ENCODE data around the gene CCDC15.
"Not testable (repeated sequence)": the region's sequence is repeated elsewhere in the genome, so short reads cannot be mapped to it uniquely, and the experiment has no call there.

The CCDC15 gene

GRCh38 chr11:125055107-125055715, 101.2 kb downstream of the CCDC15 start:
- Histone ChIP-seq H3K27me3 (ENCODE audit: insufficient read depth, low read length) (no peaks in the 10 kb centered on the region), H3K4me3 (ENCODE audit: low read depth, low read length) (no peak overlapping the region), H3K36me3 (ENCODE audit: insufficient read depth, low read length) (no peaks in the 10 kb centered on the region), H3K79me2 (ENCODE audit: control insufficient read depth, insufficient read depth, low read length, unreplicated experiment) (no peaks in the 10 kb centered on the region), H2AFZ (ENCODE audit: low read length, unreplicated experiment) (no peak overlapping the region), H3K4me1 (ENCODE audit: control insufficient read depth, insufficient read depth, low read length, unreplicated experiment) (no peaks in the 10 kb centered on the region), H3K27ac (ENCODE audit: low read depth, low read length) (no peak overlapping the region)

DNA sequence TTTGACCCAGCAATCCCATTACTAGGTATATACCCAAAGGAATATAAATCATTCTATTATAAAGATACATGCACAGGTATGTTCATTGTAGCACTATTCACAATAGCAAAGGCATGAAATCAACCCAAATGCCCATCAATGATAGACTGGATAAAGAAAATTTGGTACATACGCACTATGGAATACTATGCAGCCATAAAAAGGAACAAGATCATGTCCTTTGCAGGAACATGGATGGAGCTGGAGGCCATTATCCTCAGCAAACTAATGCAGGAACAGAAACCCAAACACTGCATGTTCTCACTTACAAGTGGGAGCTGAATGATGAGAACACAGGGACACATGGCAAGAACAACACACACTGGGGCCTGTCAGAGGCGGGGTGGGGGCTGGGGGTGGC, 102.1 kb downstream of the CCDC15 start:
- not testable (repeated sequence) for H2AFZ ChIP-seq (ENCODE audit: low read length, unreplicated experiment); H3K36me3 ChIP-seq (ENCODE audit: insufficient read depth, low read length); H3K4me3 ChIP-seq (ENCODE audit: low read depth, low read length); H3K79me2 ChIP-seq (ENCODE audit: control insufficient read depth, insufficient read depth, low read length, unreplicated experiment); H3K27ac ChIP-seq (ENCODE audit: low read depth, low read length); H3K27me3 ChIP-seq (ENCODE audit: insufficient read depth, low read length); H3K4me1 ChIP-seq (ENCODE audit: control insufficient read depth, insufficient read depth, low read length, unreplicated experiment)

DNA sequence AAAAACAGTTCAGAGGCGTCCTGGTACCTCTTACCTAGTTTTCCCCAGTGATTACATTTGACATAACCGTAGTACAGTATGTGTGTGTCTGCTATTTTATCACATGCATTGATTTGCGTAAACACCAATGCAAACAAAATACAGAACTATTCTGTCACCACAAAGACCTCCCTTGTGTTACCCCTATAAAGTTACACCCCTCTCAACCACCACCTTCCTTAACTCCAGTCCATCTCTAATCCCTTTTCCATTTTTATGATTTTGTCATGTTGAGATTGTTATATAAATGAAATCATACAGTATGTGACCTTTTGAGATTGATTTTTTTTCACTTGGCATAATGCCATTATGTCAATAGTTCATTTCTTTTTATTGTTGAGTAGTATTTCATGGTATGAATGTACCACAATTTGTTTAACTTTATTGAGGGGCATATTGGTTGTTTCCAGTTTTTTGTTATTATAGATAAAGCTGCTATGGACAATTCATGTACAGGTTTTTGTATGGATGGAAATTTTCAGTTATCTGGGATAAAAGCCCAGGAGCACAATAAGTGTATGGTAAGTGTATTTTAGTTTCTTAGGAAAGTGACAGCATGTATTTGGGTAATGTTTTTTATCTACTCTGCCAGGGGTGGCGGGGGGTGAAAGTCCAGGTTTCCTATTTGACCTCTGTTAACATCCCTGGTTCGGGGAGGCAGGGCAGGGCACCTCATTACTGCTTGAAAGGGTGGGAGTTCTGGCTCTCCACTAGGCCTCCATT, 103.1 kb downstream of the CCDC15 start:
- Histone ChIP-seq H3K4me3 (ENCODE audit: low read depth, low read length) (no peak overlapping the region), H3K4me1 (ENCODE audit: control insufficient read depth, insufficient read depth, low read length, unreplicated experiment) (no peaks in the 10 kb centered on the region), H3K79me2 (ENCODE audit: control insufficient read depth, insufficient read depth, low read length, unreplicated experiment) (no peaks in the 10 kb centered on the region), H3K27me3 (ENCODE audit: insufficient read depth, low read length) (no peaks in the 10 kb centered on the region), H3K27ac (ENCODE audit: low read depth, low read length) (no peak overlapping the region), H2AFZ (ENCODE audit: low read length, unreplicated experiment) (no peak overlapping the region), H3K36me3 (ENCODE audit: insufficient read depth, low read length) (no peaks in the 10 kb centered on the region)

DNA sequence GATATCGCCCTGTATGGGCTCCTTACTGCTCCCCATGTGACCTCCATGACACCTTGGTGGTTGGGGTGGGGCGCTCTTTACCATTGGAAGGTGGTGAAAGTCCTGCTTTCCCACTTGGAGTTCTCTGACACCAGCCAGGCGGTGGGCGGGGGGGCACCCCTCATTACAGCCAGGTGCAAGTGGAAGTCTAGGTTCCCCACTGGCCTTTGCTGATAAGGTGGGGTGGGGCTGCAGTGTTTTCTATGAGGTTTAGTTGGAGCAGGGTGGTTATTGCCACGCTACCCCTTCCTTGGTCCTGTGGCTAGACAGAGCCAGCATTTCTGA, 103.7 kb downstream of the CCDC15 start:
- Histone ChIP-seq H3K27ac (ENCODE audit: low read depth, low read length) (no peak overlapping the region), H3K4me3 (ENCODE audit: low read depth, low read length) (no peak overlapping the region), H3K79me2 (ENCODE audit: control insufficient read depth, insufficient read depth, low read length, unreplicated experiment) (no peaks in the 10 kb centered on the region), H3K27me3 (ENCODE audit: insufficient read depth, low read length) (no peaks in the 10 kb centered on the region), H3K36me3 (ENCODE audit: insufficient read depth, low read length) (no peaks in the 10 kb centered on the region), H2AFZ (ENCODE audit: low read length, unreplicated experiment) (no peak overlapping the region), H3K4me1 (ENCODE audit: control insufficient read depth, insufficient read depth, low read length, unreplicated experiment) (peaks cover 3% of the 10 kb centered on the region)

DNA sequence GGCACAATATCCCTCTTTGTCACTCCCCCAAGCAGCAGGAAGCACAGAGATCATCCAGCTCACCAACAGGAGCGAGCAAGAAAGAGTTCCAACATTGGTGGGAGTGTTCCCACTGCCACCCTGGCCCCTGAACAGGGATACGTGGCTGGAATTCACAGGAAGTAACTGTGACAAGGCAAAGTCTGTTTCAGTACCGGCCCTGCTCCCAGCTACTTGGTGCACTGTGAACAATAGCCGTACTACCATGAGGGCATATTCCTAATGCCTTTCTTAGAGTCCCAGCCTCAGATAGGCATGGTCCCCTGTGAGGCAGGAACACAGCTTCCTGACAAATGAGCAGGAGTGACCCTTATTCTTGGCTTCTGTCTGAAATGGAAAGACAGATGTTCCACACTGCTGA, 107.3 kb downstream of the CCDC15 start:
- Histone ChIP-seq H3K4me3 (ENCODE audit: low read depth, low read length) (no peak overlapping the region), H3K4me1 (ENCODE audit: control insufficient read depth, insufficient read depth, low read length, unreplicated experiment) (peaks cover 3% of the 10 kb centered on the region), H2AFZ (ENCODE audit: low read length, unreplicated experiment) (no peak overlapping the region), H3K27me3 (ENCODE audit: insufficient read depth, low read length) (no peaks in the 10 kb centered on the region), H3K36me3 (ENCODE audit: insufficient read depth, low read length) (no peaks in the 10 kb centered on the region), H3K79me2 (ENCODE audit: control insufficient read depth, insufficient read depth, low read length, unreplicated experiment) (peaks cover 3% of the 10 kb centered on the region), H3K27ac (ENCODE audit: low read depth, low read length) (no peak overlapping the region)

- Histone ChIP-seq H3K36me3 (ENCODE audit: insufficient read depth, low read length) (no peaks in the 10 kb centered on the region), H2AFZ (ENCODE audit: low read length, unreplicated experiment) (peak overlapping the region; percentile 81), H3K79me2 (ENCODE audit: control insufficient read depth, insufficient read depth, low read length, unreplicated experiment) (peaks cover 3% of the 10 kb centered on the region), H3K4me3 (ENCODE audit: low read depth, low read length) (peak overlapping the region; percentile 95), H3K4me1 (ENCODE audit: control insufficient read depth, insufficient read depth, low read length, unreplicated experiment) (peaks cover 3% of the 10 kb centered on the region), H3K27ac (ENCODE audit: low read depth, low read length) (no peak overlapping the region), H3K27me3 (ENCODE audit: insufficient read depth, low read length) (no peaks in the 10 kb centered on the region)
Observed at GRCh38 chr11:125062218-125062930, 108.4 kb downstream of the CCDC15 start.

GRCh38 chr11:125062931-125063428, 109.0 kb downstream of the CCDC15 start, which contains the start of gene SLC37A2:
SLC37A2 (plus strand) TSS chr11:125063305; CDS start chr11:125063368, 63 bp downstream.
- peaks cover 3% of the 10 kb centered on the region for H3K79me2 ChIP-seq (ENCODE audit: control insufficient read depth, insufficient read depth, low read length, unreplicated experiment)
- H3K27ac ChIP-seq (ENCODE audit: low read depth, low read length): no peak within 1 kb of the TSS
- H3K4me1 ChIP-seq (ENCODE audit: control insufficient read depth, insufficient read depth, low read length, unreplicated experiment): peaks cover 3% of the 10 kb centered on the region
- no peaks in the 10 kb centered on the region for H3K27me3 ChIP-seq (ENCODE audit: insufficient read depth, low read length)
- peak within 1 kb of the TSS; percentile 81 for H2AFZ ChIP-seq (ENCODE audit: low read length, unreplicated experiment)
- H3K36me3 ChIP-seq (ENCODE audit: insufficient read depth, low read length): no peaks in the 10 kb centered on the region
- peak within 1 kb of the TSS; percentile 95 for H3K4me3 ChIP-seq (ENCODE audit: low read depth, low read length)

DNA sequence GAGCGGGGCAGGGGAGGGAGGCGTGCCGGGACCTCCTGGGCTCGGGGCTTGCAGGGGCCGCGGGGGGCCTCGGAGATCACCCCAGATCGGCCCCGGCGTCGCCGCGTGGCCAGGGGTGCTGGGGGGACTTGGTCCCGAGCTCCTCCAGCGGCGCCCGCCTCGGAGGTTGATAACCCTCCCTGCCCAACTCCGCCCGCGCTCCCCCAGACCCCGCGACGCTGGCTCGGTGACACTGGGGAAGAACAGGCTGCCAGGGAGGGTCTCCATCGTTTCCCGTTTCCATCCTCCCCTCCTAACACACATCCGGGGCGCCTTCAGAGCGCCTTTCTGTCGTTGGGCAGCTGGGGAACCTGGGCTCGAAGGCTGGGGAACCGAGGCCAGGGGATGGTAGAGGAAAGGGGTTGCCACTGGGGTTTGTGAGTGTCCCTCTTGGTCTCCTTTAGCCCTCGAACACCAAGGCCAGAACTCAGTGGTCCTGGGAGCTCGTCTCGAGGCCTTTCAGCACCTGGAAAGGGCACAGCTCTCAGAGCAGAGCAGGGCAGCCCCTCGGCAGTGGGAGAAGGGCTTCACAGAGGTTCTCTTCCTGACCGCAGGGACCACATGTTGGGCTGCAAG, 109.5 kb downstream of the CCDC15 start:
- Histone ChIP-seq H3K36me3 (ENCODE audit: insufficient read depth, low read length) (no peaks in the 10 kb centered on the region), H3K4me1 (ENCODE audit: control insufficient read depth, insufficient read depth, low read length, unreplicated experiment) (peaks cover 3% of the 10 kb centered on the region), H3K27ac (ENCODE audit: low read depth, low read length) (no peak overlapping the region), H2AFZ (ENCODE audit: low read length, unreplicated experiment) (peak overlapping the region; percentile 81), H3K27me3 (ENCODE audit: insufficient read depth, low read length) (no peaks in the 10 kb centered on the region), H3K79me2 (ENCODE audit: control insufficient read depth, insufficient read depth, low read length, unreplicated experiment) (peaks cover 3% of the 10 kb centered on the region), H3K4me3 (ENCODE audit: low read depth, low read length) (peak overlapping the region; percentile 95)

GRCh38 chr11:125064070-125064469, 110.1 kb downstream of the CCDC15 start:
- Histone ChIP-seq H3K4me3 (ENCODE audit: low read depth, low read length) (peak overlapping the region; percentile 95), H3K79me2 (ENCODE audit: control insufficient read depth, insufficient read depth, low read length, unreplicated experiment) (peaks cover 3% of the 10 kb centered on the region), H3K27me3 (ENCODE audit: insufficient read depth, low read length) (no peaks in the 10 kb centered on the region), H2AFZ (ENCODE audit: low read length, unreplicated experiment) (peak overlapping the region; percentile 81), H3K4me1 (ENCODE audit: control insufficient read depth, insufficient read depth, low read length, unreplicated experiment) (peaks cover 5% of the 10 kb centered on the region), H3K36me3 (ENCODE audit: insufficient read depth, low read length) (no peaks in the 10 kb centered on the region), H3K27ac (ENCODE audit: low read depth, low read length) (no peak overlapping the region)

GRCh38 chr11:125068368-125068767, 114.4 kb downstream of the CCDC15 start:
- Histone ChIP-seq H3K36me3 (ENCODE audit: insufficient read depth, low read length) (no peaks in the 10 kb centered on the region), H3K4me1 (ENCODE audit: control insufficient read depth, insufficient read depth, low read length, unreplicated experiment) (peaks cover 28% of the 10 kb centered on the region), H3K27me3 (ENCODE audit: insufficient read depth, low read length) (no peaks in the 10 kb centered on the region), H3K4me3 (ENCODE audit: low read depth, low read length) (no peak overlapping the region), H2AFZ (ENCODE audit: low read length, unreplicated experiment) (no peak overlapping the region), H3K27ac (ENCODE audit: low read depth, low read length) (no peak overlapping the region), H3K79me2 (ENCODE audit: control insufficient read depth, insufficient read depth, low read length, unreplicated experiment) (peaks cover 3% of the 10 kb centered on the region)

Data from ACC112 (cell line).